GM19468 (cell line): ENCODE results near the gene PHLDA2.
"Not testable (repeated sequence)": the region's sequence is repeated elsewhere in the genome, so short reads cannot be mapped to it uniquely, and the experiment has no call there.

ENCODE experiments used
- ATAC-seq: cut with Tn5 transposase; IDR thresholded peaks from one replicate; pipeline ENCODE4 v1.9.1; 2021; ENCODE audit warnings: mild to moderate bottlenecking, moderate library complexity, moderate number of reproducible peaks; ENCODE audit not compliant: unreplicated experiment; ENCODE audit errors: extremely low read depth

The PHLDA2 gene

DNA sequence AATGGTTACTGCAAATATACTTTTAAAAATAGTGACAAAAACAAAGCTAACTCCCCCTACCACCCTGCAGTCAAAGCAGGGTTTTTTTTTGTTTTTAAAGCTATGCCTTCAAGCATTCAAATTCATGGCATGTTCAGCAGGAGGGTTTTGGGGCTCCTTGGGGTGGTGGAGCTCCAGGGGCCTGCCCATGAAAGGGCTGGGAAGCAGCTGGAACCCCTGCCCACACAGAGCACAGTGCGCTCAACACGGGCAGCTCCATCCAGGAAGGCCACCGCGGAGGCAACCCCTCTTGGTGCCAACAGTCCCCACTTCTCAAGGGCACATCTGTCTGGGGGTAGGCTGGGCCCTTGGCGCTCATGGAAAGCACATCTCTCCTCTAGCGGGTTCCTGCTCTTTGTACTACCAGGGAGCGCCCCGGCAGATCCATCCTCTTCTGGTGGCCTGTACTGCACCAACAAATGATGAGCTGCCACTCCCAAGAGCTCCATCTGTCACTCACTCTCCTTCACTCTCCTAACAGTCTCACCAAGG is 16.6 kb upstream of the PHLDA2 start:
- ATAC-seq, result no peak

DNA sequence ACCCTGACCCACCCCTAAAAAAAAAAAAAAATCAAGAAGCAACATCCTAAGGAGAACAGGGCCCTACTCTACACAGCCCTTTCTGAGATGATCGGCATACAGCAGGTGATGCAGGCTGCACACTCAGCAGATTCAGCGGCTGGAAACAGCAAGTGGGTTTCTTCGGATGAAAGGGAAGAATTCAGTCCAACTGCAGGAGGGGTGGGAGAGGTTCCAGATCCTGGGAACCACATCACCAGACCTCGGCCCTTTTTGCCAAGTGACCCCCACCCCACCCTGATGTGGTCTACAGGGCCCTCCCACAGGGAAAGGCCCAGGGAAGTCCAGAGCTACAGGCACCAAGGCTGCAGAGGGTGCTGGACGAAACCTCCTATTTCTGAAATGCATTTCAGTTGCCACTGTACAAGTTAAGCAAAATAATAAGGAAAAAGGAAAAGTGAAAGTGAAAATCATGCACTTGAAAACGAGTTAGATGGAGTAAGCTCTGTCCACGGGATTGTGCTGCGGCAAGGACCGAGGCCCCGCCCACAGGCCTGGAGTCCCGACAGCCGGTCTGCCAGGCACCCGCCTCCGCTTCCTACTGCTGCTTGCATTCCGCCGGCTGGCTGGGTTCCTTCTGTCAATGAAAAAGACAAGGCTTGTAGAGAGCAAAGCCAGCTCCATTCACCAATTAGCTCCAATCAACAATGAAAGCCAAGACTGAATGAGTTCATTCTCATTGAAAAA is 16.0 kb upstream of the PHLDA2 start:
- ATAC-seq, result no peak

DNA sequence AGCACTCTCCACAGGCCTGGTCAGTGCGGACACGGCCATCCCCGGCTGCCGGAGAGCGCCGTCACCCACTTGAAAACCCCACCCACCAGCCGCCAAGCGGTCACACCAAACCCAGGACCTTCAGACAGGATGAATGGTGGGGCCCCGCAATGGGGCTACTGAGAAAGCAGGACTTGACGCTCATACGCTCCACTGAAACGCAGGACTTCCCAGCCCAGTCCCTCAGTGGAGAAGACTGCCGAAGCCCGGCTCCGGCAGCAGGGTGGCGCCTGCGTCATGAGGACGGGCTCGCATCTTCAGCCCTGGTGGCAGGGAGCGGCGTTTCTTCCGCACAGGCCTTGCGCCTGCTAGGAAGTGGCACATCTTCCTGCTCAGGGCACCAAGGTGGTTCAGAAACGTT is 15.3 kb upstream of the PHLDA2 start:
- ATAC-seq, result no peak

DNA sequence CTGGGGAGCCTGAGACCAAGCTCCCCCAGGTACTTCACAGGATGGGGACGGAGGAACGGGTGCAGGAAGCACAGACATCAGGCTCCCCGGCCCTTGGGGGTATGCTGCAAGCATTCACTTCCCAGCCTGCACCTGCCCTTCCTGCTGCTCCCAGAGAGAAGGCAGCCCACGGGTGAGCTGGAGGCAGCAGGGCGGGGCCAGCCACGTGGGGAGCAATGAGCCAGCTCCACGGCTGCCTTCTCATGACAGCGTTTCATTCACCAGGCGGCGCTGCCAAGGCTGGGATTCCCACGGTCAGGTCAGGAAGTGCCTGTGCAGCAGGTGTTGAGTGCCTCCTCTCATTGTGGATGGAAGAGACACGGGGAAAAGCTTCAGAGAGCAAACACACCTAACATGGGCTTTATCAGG is 14.5 kb upstream of the PHLDA2 start:
- no peak for ATAC-seq

DNA sequence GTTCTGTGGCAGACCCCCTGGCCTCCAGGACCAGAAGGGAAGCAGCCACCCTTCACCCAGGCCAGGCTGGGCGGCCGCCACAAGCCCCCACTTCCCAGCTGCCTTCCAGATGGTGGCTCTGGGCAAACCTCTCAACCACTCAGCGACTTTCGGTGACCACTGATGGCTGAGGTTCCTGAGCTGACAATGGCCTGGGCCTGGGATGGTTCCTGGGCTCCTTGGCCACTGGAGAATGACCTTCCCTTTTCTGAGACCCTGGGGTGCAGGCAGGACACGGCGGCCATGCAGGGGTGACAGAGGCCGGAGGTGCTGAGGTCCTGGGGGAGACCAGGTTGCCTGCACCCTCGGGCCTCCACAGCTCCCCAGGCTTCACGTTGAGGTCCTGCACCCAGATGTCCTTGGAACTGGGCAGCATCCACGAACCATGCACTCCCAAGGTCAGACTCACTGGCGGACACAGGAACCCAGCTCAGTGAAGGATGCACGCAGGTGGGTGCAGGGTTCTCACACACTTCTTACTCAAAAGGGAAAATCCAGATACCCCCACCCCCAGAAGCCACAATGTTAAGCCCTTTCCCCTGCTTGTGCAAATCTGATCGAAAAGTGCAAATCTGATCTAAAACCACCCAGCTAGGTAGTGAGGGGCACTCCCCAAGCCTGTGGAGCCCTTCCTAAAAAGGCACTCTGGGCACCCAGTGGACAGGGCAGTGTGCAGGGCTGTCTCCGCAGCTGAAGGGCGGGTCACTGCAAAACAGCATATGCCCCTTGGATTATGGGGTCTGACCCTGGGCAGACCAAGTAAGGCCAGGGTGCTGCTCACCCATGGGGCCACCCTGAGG is 13.9 kb upstream of the PHLDA2 start:
- no peak for ATAC-seq

DNA sequence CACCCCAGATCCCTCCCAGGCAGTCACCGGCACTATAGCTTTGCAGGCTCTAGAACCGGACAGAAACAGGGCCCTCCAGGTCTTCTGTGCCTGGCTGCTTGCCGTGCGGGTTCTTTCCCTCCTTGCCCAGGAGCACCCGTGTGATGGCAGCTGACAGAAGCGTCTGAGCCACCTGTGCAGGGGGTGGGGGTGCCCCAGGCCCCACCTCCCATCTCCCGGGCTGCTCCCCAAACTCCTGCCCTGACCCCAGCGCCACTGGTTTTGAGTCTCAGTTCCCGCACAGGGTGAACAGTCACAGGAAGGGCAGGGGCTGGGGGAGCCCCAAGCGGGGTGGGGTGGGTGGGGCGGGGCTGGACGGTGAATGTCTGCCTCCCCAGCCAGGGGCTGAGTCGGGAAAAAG is 13.2 kb upstream of the PHLDA2 start:
- no peak for ATAC-seq

DNA sequence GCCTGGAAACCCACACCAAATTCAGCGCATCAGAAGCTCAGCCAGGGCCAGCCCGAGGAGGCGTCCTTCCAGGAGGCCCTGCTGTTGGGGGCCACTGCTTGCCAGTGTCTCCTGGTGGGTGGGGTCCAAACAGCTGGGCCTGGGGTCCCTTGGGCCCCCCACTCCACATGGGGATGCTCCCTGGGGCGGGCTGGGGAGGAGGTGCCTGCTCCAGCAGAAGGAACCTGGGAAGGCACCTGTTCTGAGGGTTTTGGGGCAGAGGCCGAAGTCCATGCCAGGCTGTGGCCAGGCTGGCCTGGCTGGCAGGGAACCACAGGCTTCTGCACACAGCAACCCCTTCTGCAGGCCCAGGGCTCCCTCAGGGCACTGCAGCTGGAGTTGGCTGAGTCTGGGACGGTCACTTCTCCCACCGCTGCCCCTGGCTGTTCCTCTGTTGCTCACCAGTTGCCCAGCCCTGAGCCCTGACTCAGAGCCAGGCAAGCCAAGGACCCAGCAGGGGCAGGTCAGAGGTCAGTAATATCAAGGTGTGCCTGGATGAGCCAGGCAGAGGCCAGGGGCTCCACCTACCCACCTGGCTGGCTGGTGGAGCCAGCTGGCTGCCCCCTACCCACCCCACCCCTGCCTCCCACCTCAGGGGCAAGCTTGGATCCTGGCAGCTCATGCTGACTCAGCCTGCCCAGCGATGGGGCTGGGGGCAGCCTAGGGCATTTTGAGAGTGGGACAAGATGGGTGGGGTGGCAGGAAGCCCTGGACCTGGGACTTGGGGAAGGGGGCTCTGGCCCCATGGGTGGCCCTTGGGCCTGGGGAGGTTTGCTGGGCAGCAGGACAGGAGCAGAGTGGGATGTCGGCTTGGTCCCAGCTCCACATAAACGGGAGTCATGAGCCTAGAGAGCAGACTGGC is 12.0 kb upstream of the PHLDA2 start:
- no peak for ATAC-seq

DNA sequence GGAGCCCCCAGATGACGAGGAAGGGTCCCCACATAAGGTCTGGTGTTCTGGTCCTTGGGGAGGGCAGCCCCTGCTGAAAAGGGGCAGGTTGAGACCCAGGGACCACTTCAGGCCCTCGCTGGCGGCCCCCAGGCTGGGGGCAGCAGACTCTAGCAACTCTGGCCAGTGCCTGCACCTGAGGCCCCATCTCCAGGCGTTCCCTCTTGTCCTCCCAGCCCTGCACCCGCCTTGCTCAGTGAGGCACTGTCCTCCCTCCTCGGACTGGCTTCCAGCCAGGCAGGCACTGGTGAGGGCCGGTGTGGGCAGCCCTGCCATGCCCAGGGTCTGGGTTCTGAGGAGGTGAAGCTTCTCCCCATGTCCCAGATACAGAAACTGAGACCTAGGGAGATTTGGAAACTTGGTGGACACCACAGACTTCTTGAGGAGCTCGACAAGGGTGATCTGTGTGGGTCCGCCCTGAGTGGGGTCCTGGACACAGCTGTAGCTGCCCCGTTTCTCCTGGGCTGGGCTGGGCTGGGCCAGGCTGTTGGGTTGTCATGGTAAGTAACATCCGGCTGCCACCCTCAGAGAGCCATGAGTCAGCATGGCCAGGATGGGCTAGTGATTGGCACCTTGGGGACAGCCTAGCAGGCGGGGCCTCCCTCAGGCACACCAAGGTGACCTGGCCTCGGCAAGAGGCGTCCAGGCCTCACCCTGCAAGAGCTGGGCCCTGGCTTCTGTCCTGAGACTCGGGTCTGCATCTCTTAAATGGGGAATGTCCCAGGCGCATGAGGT is 11.1 kb upstream of the PHLDA2 start:
- ATAC-seq, result no peak

DNA sequence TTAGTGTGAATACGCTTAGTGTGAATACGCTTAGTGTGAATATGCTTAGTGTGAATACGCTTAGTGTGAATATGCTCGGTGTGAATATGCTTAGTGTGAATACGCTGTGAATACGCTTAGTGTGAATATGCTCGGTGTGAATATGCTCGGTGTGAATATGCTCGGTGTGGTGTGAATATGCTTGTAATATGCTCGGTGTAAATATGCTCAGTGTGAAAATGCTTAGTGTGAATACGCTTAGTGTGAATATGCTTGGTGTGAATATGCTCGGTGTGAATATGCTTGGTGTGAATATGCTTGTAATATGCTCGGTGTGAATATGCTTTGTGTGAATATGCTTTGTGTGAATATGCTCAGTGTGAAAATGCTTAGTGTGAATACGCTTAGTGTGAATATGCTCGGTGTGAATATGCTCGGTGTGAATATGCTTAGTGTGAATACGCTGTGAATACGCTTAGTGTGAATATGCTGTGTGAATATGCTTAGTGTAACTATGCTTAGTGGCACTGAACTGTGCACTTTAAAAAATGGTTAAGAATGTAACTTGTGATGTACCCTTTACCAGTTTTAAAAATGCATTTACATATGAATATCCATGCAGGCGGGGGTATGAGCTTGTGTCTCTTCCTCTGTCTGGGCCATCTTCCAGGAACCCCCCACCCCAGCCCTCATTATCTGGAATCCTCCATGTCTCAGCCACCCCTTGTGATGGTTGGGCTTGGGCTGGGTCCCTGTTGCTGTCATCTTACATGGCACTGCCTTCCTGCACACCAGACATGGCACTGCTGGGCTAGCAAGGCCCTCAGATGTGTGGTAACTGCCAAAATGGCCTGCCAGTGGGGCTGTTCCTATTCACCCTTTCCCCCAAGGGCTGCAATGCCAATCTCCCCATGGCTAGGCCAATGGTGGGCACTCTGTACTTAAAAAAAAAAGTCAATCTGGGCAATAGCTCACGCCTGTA is 9.5 kb upstream of the PHLDA2 start:
- ATAC-seq, result not testable (repeated sequence)

DNA sequence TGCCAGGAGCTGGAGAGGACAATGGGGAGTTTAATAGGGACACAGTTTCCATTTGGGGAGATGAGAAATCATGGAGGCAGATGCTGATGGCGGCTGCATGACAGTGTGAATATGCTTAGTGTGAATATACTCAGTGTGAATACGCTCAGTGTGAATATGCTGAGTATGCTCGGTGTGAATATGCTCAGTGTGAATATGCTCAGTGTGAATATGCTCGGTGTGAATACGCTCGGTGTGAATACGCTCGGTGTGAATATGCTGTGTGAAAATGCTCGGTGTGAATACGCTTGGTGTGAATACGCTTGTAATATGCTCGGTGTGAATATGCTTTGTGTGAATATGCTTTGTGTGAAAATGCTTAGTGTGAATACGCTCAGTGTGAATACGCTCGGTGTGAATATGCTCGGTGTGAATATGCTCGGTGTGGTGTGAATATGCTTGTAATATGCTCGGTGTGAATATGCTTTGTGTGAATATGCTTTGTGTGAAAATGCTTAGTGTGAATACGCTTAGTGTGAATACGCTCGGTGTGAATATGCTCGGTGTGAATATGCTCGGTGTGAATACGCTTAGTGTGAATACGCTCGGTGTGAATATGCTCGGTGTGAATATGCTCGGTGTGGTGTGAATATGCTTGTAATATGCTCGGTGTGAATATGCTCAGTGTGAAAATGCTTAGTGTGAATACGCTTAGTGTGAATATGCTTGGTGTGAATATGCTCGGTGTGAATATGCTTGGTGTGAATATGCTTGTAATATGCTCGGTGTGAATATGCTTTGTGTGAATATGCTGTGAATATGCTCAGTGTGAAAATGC is 8.6 kb upstream of the PHLDA2 start:
- ATAC-seq, result not testable (repeated sequence)

DNA sequence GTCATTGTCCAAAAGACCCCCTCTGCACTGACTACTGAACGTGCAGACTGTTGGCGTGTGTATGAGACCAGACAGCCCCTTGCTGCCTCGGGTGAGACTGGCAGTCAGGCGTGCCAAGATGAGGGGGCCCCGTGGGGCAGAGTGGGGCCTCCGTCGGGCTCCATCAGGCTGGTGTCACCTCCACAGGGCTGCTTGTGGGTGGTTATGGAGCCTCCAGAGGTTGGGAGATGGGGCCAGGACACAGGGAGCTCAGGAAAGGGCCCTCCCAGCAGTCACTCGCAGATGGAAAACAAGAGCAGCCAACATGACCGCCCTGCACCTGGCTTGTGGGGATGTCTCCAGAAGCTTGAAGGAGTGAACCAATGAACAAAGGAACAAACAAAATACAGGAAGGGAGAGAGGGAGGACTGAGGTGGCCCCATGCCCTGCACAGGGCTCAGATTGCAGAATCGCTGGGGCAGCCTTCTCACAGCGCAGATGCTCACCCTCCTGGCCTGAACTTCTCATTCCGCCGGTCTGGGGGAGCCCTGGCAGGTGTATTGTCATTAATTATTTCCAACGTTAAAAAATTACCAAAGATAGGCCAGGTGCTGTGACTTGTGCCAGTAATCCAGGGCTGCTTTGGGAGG is 5.5 kb upstream of the PHLDA2 start:
- ATAC-seq, result no peak

DNA sequence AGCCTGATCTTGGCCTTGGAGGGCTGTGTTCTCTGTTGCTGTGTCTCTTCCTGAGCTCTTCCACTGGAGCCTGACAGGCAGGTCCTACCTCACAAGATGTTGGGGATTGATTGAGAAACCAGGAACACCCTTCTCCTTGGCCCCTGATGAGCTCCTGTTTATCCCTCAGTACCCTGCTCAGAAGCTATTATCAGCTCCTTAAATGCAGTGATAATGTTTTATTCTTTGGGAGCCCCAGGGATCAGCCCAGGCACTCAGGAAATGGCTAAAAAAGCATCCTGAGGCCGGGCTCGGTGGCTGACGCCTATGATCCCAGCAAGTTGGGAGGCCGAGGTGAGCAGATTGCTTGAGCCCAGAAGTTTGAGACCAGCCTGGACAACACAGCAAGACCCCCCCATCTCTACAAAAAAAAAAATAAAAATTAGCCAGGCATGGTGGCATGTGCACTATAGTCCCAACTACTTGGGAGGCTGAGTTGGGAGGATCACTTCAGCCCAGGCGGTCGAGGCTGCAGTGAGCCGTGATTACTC is 4.9 kb upstream of the PHLDA2 start:
- ATAC-seq, result no peak

DNA sequence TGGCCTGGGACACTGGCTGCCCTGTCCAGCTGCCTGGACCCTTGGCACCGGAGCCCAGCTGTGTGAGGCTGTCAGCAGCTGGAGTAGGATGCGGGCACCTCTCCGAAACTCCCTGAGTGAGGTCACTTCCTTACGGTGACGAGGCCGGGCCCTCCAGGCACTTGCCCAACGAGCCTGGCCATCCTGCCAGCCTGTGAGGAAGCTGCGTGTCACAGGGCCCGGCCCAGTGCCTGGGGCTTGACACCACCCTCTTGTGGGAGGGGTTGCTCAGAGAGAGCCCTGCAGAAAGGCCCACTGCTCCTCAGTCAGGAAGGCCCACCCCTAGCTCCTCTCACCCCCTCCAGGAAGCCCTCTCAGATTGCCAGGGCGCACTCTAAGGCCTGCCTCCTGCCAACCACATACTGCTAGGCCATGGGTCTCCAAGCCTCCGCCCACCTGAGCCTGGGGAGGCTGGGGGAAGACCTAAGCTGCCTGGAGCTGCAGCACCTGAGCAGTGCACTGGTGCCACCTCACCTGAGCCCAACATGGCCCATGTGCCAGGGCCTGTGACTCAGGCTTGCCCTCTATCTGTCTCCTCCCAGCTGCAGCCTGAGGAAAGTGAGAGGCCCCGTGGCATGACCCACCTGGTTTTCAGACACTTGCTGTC is 4.3 kb upstream of the PHLDA2 start:
- ATAC-seq, result peak; percentile 22

DNA sequence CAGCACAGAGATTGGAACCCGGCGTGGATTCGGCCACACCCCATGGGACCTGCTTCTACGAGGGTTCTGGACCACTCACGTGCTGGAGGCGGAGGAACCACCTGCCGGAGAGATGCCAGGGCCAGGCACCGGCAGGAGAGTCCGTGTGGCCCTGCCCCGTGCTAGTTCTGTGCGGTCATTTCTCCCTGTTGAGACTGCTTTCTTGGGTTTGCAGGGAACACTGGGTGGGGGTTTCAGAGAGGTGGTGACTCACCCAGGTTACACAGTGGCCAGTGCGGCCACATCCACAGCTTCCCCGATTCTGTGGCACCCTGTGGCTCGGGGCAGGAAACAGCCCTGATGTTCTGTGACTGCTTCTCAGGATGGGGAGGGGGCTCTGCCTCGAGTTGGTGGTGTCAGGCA is 3.6 kb upstream of the PHLDA2 start:
- no peak for ATAC-seq

DNA sequence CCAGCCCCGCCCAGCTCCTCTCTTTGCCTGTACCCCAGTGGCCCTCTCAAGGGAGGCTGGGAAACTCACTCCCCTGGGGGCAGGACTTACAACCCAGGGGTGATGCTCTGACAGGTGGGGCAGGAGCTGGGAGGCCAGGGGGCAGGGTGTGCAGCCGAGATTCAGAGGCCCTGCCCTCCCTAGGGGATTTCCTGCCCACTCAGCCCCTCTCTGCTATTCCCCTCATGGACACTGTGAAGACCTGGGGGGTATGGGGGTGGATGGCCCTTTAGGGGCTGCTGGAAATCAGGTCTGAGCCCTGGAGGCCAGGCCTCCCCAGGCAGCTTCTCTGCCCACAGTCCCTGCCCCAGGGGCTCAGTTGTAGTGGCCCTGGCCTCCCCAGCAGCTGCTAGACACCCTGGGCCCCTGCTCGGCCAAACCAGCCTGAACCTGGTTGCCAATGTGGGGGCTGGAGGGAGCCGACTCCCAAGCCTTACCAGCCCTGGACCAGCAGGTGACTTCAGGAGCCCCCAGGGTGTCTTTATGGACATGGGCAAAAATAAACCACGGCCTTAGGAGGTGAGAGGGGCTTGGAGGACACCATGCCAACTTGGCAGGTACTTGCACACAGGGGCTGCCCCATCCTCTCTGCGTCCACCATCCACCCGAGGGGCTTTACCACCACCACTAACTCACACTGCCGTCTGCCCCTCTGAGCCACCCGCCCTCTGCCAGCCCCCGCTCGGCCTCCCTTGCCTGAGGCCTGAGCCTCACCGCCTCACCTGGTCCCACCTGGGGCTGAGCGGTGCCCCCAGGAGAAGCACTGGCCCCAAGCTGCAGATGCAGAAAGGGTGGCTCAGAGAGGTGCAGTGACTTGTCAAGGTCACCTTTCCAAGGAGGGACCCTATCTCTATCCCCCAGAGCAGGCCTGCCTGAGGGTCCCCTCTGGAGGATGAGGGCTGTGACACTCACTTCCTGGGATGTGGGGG is 2.8 kb upstream of the PHLDA2 start:
- ATAC-seq, result no peak

DNA sequence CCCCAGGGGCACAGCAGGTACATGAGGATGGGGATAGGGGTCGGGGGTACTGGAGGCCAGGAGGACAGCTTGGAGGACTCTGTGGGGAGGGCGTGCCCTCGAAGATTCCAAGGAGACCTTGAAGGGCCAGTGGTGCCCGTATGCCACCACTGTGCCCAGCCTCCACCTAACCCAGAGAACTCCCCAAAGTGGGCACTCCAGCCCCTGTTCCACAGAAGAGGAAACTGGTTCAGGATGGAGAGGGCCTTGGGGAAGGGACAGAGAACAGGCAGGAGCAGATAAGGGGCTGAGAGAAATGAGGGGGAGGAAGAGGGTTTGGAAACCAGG is 2.2 kb upstream of the PHLDA2 start:
- ATAC-seq, result no peak
